ENCODE measurements around the gene FMO5. TPM values are rescaled to one million over a fixed set of nuclear protein-coding genes. Genes with fewer than 3 reads are reported as not detected.

FMO5 gene
- total and polyA plus RNA-seq, 10 of the 15 experiments (the other 5 are each of a cell fraction or from before 2014, with no cell fraction given): 0.05 to 0.58 (median 0.19) TPM

- ChIA-PET POLR2A (no interaction called here), RAD21 (ENCODE audit: unreplicated experiment) (no interaction called here), SMC1A (ENCODE audit: uncharacterized antibody, unreplicated experiment) (no interaction called here), CTCF (no interaction called here)
- peaks cover 0 to 6% of the 10 kb centered on the region in 2 experiments; a peak in 2 of 4 replicates for H3K36me3 ChIP-seq (ENCODE audit: control insufficient read depth in 2 of 2, insufficient read depth in 2 of 2, low read length in 1 of 2)
- TF ChIP-seq POLR2AphosphoS5 (IDR thresholded peaks at IDR 0.05; ENCODE audit: low read length) (no peak), SREBF2 (IDR thresholded peaks at IDR 0.05; ENCODE audit: low read length) (no peak), NR2C1 (IDR thresholded peaks at IDR 0.05) (no peak), ZBED1 (IDR thresholded peaks at IDR 0.05; ENCODE audit: borderline replicate concordance) (no peak), EED (IDR thresholded peaks at IDR 0.05; ENCODE audit: low read depth) (no peak), EZH2 (IDR thresholded peaks at IDR 0.05; ENCODE audit: borderline replicate concordance, control insufficient read depth, low read depth, low read length) (no peak), TAF1 (IDR thresholded peaks at IDR 0.05; ENCODE audit: borderline replicate concordance, low read depth, low read length) (no peak), DPF2 (IDR thresholded peaks at IDR 0.05) (no peak), ELK1 (IDR thresholded peaks at IDR 0.05; ENCODE audit: low read depth, low read length) (no peak), TCF7 (IDR thresholded peaks at IDR 0.05; ENCODE audit: borderline replicate concordance) (no peak), SP1 (IDR thresholded peaks at IDR 0.05; ENCODE audit: low read depth, low read length) (no peak), NFYB (IDR thresholded peaks at IDR 0.05; ENCODE audit: insufficient read depth, low read depth, low read length) (no peak), NFIC (IDR thresholded peaks at IDR 0.05; ENCODE audit: low read depth, low read length) (no peak)
- H3K4me2 ChIP-seq (ENCODE audit: control insufficient read depth, insufficient read depth): no peak overlapping the region
- H3K9ac ChIP-seq (ENCODE audit: control insufficient read depth, insufficient read depth, low read length): no peak overlapping the region
- H3K9me3 ChIP-seq (replicated peaks; ENCODE audit: control insufficient read depth, insufficient read depth, low read length): no peaks in the 10 kb centered on the region
- H2AFZ ChIP-seq (ENCODE audit: control insufficient read depth, low read depth, low read length): no peak overlapping the region
- intact Hi-C loops (cut with micrococcal nuclease; ENCODE audit: unreplicated experiment): no loop called here
- no peak overlapping the region for H3K4me3 ChIP-seq
- no peak overlapping the region for H3K27ac ChIP-seq (ENCODE audit: control insufficient read depth, insufficient read depth)
- H4K20me1 ChIP-seq (ENCODE audit: control insufficient read depth, insufficient read depth): no peaks in the 10 kb centered on the region
- peaks cover 22% of the 10 kb centered on the region for H3K79me2 ChIP-seq (ENCODE audit: control insufficient read depth, insufficient read depth, low read length)
- BruUV-seq (replicated peaks): no TSS peak
- FAIRE-seq: no peak
- ATAC-seq: no peak
- in situ Hi-C loops (cut with MboI): no loop called here
- 57% methylated on average over 1 of the region's 1 CpG for WGBS (ENCODE audit: insufficient coverage, insufficient replicate concordance, low lambda C conversion rate, missing lambda C conversion rate)
- no peaks in the 10 kb centered on the region for H3K27me3 ChIP-seq (replicated peaks in 1 of 2; ENCODE audit: control insufficient read depth in 2 of 2, insufficient read depth in 2 of 2, low read length in 1 of 2)
- no peaks in the 10 kb centered on the region for H3K4me1 ChIP-seq (ENCODE audit: control insufficient read depth, insufficient read depth, low read length)
- DNase-seq (ENCODE audit: low read depth, low spot score): no peak
Measured at GRCh38 chr1:147167365-147167764, 57.8 kb downstream of the FMO5 start.

Data from GM12878 (cell line).